ENCODE results near the gene CCDC187. TPM values are rescaled to one million over a fixed set of nuclear protein-coding genes. Genes with fewer than 3 reads are reported as not detected.

Gene CCDC187
- polyA plus RNA-seq, 1 donor (not counting 4 experiments of a cell fraction or from before 2014, with no cell fraction given): 0.03 TPM

GRCh38 chr9:136206602-136207275 is 97.2 kb downstream of the CCDC187 start:
- dilution Hi-C loops (cut with MboI; ENCODE audit: extremely low pct_ligation_motif_present, low sequenced_read_pairs): no loop called here
- no peak overlapping the region for H3K27ac ChIP-seq (ENCODE audit: control insufficient read depth, insufficient read depth, low read length)
- peaks cover 21% of the 10 kb centered on the region for H4K20me1 ChIP-seq (ENCODE audit: control insufficient read depth, extremely low read depth, insufficient read depth, low read length)
- H3K9me3 ChIP-seq (ENCODE audit: control insufficient read depth, low read depth, low read length): no peaks in the 10 kb centered on the region
- FAIRE-seq (no peak), DNase-seq (ENCODE audit: low read depth, low spot score) (no peak)
- H3K4me2 ChIP-seq (ENCODE audit: control insufficient read depth, extremely low read depth, insufficient read depth, low read depth, low read length): no peak overlapping the region
- H3K9ac ChIP-seq (ENCODE audit: control insufficient read depth, extremely low read depth, insufficient read depth, low read length): no peak overlapping the region
- H3K36me3 ChIP-seq (ENCODE audit: control insufficient read depth in 2 of 2, extremely low read depth in 1 of 2, insufficient read depth in 2 of 2, low read length in 2 of 2): peaks cover 0 to 3% of the 10 kb centered on the region in 2 experiments
- H2AFZ ChIP-seq (ENCODE audit: control insufficient read depth, low read length): no peak overlapping the region
- no peaks in the 10 kb centered on the region for H3K4me1 ChIP-seq (ENCODE audit: control insufficient read depth, extremely low read depth, insufficient read depth, low read length)
- H3K79me2 ChIP-seq (ENCODE audit: control insufficient read depth, insufficient read depth, low read length): no peaks in the 10 kb centered on the region
- peaks cover 30% of the 10 kb centered on the region for H3K27me3 ChIP-seq (ENCODE audit: control insufficient read depth, extremely low read depth, insufficient read depth, low read length)
- H3K9me1 ChIP-seq (ENCODE audit: control insufficient read depth, extremely low read depth, insufficient read depth, low read length): no peaks in the 10 kb centered on the region
- no peak for TF ChIP-seq CTCF (optimal IDR thresholded peaks at IDR 0.05 in 1 of 3, IDR thresholded peaks at IDR 0.05 in 1 of 3, conservative IDR thresholded peaks at IDR 0.05 in 1 of 3; ENCODE audit: extremely low read depth in 1 of 3, insufficient read depth in 2 of 3, low read length in 3 of 3)
- TF ChIP-seq EZH2 (IDR thresholded peaks at IDR 0.05; ENCODE audit: low read length): no peak
- H3K4me3 ChIP-seq (ENCODE audit: control insufficient read depth in 2 of 3, extremely low read depth in 1 of 3, insufficient read depth in 2 of 3, low read depth in 1 of 3, low read length in 3 of 3): no peak overlapping the region

GRCh38 chr9:136205707-136205992 is 98.2 kb downstream of the CCDC187 start:
- Histone ChIP-seq H3K4me3 (ENCODE audit: control insufficient read depth in 2 of 3, extremely low read depth in 1 of 3, insufficient read depth in 2 of 3, low read depth in 1 of 3, low read length in 3 of 3) (no peak overlapping the region), H3K4me1 (ENCODE audit: control insufficient read depth, extremely low read depth, insufficient read depth, low read length) (no peaks in the 10 kb centered on the region), H2AFZ (ENCODE audit: control insufficient read depth, low read length) (no peak overlapping the region), H3K9me1 (ENCODE audit: control insufficient read depth, extremely low read depth, insufficient read depth, low read length) (no peaks in the 10 kb centered on the region), H3K9me3 (ENCODE audit: control insufficient read depth, low read depth, low read length) (no peaks in the 10 kb centered on the region), H3K4me2 (ENCODE audit: control insufficient read depth, extremely low read depth, insufficient read depth, low read depth, low read length) (no peak overlapping the region), H4K20me1 (ENCODE audit: control insufficient read depth, extremely low read depth, insufficient read depth, low read length) (peaks cover 17% of the 10 kb centered on the region), H3K79me2 (ENCODE audit: control insufficient read depth, insufficient read depth, low read length) (no peaks in the 10 kb centered on the region), H3K36me3 (ENCODE audit: control insufficient read depth in 2 of 2, extremely low read depth in 1 of 2, insufficient read depth in 2 of 2, low read length in 2 of 2) (peaks cover 0 to 1% of the 10 kb centered on the region in 2 experiments), H3K27me3 (ENCODE audit: control insufficient read depth, extremely low read depth, insufficient read depth, low read length) (peaks cover 41% of the 10 kb centered on the region), H3K27ac (ENCODE audit: control insufficient read depth, insufficient read depth, low read length) (no peak overlapping the region), H3K9ac (ENCODE audit: control insufficient read depth, extremely low read depth, insufficient read depth, low read length) (no peak overlapping the region)
- dilution Hi-C loops (cut with MboI; ENCODE audit: extremely low pct_ligation_motif_present, low sequenced_read_pairs): no loop called here
- FAIRE-seq: no peak
- DNase-seq (ENCODE audit: low read depth, low spot score): no peak
- TF ChIP-seq CTCF (optimal IDR thresholded peaks at IDR 0.05 in 1 of 3, IDR thresholded peaks at IDR 0.05 in 1 of 3, conservative IDR thresholded peaks at IDR 0.05 in 1 of 3; ENCODE audit: extremely low read depth in 1 of 3, insufficient read depth in 2 of 3, low read length in 3 of 3): no peak
- no peak for TF ChIP-seq EZH2 (IDR thresholded peaks at IDR 0.05; ENCODE audit: low read length)
